Fibroblast of skin of abdomen (primary cell): ENCODE data around the gene FAM114A2. TPM values are rescaled to one million over a fixed set of nuclear protein-coding genes. Genes with fewer than 3 reads are reported as not detected.
"Not testable (repeated sequence)": the region's sequence is repeated elsewhere in the genome, so short reads cannot be mapped to it uniquely, and the experiment has no call there.

Experiments
- DNase-seq: peaks from one replicate; pipeline ENCODE4 v3.0.0-alpha.2; 2013
- polyA plus RNA-seq, 2 experiments: library from polyadenylated mRNA; unstranded; fragments of 120-200 nt; gene quantifications; one replicate each; pipeline ENCODE4 v1.2.1, GENCODE V29; 2013; ENCODE audit not compliant: insufficient read length in 2 of 2

The FAM114A2 gene
- polyA plus RNA-seq (2013, experiment 1 of 2; ENCODE audit: insufficient read length): 25.2 TPM
- 23.0 TPM for polyA plus RNA-seq (2013, experiment 2 of 2; ENCODE audit: insufficient read length)

DNA sequence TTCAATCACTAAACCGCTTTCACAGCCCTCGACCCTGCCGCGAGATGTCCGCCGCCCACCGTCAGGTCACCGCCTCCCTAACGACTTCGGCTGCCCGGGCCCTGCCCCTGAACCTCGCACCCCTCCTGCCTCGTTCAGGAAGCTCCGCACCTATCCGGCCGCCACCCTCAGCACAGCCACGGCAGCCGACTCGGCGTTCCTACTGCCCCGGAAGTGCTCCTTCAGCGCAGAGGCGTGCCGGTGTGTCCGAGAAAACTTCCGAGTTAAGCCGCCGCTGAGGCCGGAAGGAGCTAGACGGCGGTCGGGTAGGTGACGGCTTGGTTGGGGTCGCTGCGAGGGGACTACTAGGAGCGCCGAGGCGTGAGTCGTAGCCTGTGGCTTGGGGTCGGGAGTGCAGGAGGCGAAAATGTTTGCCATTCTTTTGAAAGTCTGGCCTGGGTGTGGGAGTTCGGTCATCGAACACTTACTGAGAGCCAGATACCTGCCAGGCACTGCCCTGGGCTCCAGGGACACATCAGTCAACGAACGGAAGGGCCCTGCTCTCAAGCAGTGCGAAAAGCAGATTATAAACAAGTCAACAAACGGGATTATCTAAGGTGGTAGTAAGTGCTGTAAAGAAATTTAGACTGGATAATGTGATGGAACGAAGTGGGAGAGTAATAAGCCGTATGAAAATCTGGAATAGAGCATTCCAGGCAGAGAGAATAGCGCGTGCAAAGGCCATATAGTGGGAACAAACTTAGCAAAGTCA lies at the start of gene FAM114A2, which contains the start of gene MFAP3:
Gene FAM114A2 (minus strand): TSS at position 204 of the 751 bp plus-strand sequence. CDS start 3,957 bp downstream, outside the sequence.
Gene MFAP3 (plus strand): TSS at position 261 of the 751 bp plus-strand sequence. CDS start 10,756 bp downstream, outside the sequence.
- DNase-seq: peak; percentile 83

DNA sequence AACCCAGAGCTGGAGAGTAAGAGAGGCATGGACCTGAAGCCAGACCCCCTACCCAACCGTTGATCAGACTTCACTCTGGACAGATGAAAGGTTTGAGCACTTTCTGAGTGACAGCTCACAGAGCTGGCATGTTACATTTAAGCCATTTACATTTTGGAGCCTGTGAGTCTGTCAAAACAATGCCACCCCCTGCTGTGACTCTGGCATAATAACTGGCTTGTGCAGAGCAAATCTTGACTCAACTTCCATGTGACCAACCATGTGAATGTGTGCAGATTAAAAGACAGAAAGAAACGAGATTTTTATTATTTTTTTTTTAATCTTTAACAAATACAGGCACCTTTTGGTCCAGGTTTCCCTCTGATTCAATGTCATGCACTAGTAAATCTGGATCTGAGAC lies 48.5 kb upstream of the FAM114A2 start:
- peak; percentile 17 for DNase-seq

DNA sequence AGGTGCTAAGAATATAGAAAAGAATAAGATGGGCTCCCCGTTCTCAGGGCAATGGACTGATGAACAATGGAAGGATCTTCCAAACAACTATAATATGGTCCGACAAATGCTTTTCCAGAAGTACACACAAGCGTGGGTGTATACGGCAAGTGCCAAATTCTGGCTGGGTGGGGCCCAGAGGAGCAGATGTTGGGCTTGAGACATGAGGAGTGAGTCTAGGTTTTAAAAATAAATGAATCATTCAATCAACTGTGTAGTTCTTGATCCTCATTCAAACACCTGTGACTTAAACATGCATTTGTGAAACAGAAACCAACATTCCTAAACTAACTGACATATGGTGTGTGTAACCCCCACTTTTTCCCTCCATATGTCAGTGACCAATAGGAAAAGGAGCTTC lies 47.9 kb upstream of the FAM114A2 start:
- DNase-seq: peak; percentile 11

DNA sequence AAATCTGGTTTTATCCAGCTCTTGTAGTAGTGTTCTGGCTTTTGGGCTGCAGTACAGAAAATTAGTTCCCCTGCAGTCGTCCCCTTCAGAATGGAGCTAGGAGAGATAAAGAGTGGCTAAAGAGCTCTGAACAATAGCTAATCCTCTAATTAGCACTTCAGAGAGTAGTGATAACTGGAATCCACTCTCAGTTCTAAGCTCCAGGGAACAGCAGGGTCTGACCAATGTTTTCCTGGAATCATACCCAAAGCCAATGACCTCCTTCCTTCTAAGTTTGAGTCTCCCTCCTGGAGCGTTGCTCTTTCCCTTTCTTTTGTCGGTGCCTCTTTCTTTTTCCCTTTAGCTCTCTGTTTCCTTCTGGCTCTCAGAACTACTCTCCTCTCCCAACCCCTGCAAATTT lies 47.4 kb upstream of the FAM114A2 start:
- no peak for DNase-seq

DNA sequence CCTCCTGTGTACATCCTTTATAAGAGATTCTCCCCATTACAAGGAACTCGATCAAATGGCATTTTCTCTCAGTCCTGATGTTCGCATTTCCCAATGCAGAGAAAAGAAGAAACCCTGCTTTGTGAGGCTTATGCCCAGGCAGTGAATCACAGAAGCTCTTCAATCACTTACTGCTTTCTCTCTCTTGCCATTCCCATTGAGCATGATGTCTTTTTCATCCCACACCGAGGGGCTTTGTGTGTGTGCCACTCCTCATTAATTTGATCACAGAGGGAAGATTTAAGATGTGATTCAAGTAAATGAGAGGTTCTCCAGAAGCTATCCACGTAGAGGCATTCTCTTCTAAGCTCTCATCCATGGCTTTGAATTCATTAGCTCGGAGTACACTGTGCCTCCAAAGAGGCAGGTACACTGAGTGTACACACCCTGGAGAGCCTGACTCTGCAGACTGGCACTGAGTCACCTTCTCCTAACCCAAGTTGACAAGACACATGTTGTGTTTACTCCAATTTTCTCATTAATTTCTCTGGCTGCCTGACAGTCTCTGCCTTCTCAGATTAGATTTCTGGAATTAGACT lies 45.4 kb upstream of the FAM114A2 start:
- DNase-seq: no peak

DNA sequence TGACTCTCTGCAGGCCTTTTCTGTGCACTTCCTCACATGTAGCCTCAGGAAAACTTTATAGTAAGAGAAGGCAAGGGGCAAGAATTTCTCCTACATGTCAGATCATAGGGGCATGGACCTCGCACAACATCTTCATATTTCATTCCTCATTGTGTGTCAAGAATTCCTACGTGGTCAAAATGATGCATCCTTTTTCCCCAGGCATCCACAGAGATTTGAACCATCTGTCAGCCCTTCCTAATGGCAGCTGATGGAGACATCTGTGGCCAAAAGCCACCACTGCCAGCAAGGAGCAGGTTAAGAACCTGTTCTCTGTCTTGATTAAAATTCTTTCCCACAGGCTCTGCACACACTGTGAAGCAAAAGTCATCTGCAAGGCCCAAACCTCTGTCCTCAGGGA lies 42.5 kb upstream of the FAM114A2 start:
- DNase-seq: no peak

DNA sequence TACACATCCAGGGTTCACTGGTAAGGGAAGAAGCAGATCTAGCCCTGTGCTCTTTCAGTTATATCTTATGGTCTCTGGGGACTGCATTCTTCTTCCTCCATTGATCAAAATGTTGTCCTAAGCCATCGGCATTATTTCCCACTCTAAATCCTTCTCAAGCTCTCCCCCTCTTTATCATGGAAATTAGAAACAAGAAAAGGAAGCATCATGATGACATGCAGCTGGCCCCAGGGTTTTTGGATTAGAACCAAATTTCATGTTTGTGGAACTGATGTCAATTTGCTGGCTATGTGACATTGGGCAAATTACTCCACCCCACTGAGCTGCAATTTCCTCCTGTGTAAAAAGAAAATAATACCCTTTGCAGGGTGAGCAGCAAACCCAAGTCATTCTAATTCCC lies 39.6 kb upstream of the FAM114A2 start:
- DNase-seq: no peak

DNA sequence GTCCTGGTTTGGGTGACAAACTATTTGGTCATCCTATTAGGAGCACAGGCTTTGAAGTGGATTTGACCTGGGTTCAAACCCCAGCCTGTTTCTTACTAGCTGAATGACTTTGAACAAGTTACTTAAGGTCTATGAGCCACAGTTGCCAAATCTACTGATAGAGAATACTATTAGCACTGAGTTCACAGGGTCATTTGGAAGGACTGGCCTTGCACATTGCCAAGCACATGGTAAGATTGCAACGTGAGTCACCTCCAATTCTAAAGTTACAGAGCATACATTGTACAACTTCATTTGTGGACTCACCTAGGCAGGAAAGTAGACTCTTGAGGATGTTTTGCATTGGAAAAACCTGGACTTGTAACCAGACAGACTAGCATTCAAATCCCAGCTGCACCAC lies 39.0 kb upstream of the FAM114A2 start:
- peak; percentile 6 for DNase-seq

DNA sequence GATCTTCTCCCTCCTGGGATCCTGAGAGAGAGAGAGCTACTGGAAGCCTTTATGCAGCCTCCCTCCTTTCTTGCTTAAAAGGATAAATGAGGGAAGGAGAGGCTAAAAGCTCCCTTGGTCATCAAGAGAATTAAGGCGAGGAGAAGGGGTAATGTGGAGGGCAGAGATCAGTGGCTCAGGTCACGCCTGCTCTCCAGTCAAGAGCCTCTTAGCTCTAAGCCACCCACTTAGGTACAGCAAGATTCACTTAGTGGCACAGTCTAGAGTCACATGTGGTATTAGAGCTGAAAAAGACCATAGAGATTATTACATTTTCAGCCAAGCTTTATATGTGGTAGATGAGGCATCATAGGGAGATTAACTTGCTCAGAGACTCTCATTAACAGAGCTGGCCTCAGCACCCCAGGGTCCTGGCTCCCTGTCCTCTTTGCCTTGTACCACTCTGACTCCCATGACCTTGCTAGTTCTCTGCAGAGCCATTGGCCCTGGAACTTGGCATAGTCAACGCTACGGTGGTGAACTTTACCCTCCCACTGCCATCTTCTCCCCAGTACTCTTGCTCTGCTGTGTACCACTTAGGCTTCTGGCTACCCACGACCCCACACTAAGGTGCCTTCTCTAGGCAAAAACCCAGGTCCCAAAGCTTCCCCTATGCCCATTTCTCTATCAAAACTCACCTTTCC lies 37.7 kb upstream of the FAM114A2 start:
- DNase-seq: no peak

DNA sequence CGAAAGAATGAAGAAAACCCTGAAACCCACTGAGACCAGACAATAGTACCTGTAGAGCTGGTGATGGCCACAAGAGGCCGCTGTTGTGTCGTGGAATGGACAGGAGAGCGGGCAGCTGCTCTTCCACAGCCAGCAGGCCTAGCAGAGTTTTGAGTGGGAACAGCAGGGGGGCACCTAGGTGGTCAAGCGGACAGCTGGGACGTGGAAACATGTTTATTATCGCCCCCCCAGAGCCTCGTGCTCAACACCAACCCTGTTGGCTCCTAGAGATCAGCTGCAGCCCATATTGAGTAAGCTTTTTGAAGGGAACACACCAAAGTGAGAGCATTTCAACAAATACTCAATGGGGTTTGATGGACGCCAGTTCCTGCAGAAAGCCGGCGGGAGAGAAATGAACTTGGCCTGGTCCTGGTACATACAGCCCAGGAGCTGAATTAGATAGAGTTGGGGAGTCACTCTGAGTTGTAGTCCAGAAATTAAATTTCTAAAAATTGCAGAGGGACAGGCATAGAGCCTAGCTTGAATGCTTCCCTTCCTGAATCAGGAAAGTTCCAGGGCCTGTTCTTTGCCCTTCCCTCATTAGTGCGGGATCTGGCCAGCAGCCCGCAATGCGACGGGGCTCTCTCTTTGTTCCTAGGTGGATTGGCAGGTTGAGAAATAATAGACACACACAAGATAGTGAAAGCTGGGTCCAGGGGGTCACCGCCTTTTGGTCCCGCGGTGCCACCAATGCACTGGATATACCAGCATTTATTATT lies 33.9 kb upstream of the FAM114A2 start:
- DNase-seq: peak; percentile 67

DNA sequence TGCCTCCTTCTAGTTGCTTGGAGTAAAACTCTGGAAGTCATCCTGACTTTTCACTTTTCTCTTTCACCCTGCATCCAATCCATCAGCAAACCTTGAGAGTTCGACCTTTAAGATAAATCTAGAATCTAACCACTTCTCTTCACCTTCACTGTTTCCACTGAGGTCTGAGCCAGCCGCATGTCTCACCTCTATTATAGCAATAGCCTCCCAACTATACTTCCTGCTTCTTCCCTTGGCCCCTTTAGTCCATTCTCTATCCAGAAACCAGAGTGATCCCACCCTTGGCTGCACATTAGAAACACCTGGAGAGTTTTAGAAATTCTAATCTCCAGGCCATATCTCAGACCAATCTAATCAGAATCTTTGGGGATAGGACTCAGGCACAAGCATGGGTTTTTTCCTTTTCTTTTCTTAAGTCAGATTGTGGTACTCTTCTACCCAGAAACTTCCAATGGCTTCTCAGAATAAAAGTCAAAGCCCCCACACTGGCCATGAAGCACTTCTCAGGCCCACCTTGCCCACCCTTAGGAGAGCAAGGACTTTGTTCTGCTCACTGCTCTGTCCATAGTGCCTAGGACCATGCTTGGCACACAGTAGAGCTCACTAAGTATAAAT lies 33.2 kb upstream of the FAM114A2 start:
- no peak for DNase-seq

DNA sequence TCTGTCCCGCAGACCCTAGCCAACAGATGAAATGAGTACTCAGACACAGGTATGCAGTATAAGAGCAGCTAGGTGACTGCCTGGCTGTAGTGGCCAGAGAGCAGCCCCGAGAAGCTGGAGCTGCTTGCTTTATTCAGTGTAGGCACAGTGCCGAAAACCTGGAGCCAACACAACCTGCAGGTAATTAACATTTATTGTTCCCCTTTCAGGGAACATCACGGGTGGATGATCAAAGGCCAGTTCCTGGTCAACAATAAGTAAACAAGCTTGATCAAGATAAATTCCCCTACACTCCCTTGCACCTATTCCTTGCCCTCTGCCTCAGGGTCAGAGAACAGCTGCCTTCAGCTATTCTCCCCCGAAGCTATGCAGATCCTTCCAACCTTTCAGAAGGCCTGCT lies 31.1 kb upstream of the FAM114A2 start:
- not testable (repeated sequence) for DNase-seq

DNA sequence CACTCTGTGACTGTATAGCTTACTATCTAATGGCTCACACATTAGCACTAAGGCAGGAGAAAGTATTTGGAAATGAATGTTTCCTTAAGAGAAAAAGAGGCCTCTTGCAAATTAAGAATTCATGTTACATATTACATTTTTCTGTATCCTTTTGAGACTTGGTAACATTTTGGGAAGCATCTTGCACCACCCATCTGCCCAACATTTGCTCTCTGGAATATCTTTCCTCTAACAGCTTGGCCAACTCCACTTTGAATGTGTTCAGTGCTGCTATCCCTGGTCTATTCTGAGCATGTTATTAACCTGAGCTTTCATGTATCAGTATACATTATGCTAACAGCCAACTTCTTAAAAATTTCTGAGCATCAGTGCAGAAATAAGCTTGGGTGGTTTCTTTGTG lies 27.3 kb upstream of the FAM114A2 start:
- DNase-seq: no peak

DNA sequence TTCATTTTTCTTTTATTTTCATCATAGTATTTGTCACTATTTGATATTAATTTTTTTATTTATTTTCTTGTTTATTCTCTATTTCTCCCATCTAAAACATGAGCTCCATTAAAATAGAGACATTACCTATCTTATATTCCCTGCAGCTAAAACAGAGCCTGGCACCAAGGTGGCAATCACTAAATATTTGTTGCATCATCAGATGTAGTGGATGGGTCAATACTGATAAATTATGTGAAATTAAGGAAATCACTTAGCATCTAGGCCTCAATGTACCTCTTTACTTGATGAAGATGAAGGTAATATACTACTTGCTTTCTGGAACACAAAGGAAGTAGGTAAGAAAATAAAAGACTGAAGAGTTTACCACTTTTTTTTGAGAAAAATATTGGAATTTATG lies 24.7 kb upstream of the FAM114A2 start:
- DNase-seq: no peak

DNA sequence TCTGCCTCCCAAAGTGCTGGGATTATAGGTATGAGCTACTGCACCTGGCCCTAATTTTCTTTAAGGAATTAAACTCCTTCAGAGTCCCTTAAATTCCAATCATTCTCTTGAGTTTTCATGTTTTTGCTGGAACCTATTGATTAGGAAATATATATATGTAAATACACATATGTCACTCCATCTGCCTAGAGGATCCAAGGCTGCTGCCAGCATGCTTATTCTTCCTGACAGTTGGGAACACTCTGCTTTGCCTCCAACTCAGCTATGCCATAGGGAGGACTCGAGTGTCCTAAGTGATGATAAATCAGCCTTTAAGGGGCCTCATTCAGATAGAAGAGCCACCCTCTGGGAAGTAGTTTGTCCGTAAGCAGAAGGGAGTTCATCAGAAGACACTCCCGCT lies 21.9 kb upstream of the FAM114A2 start:
- no peak for DNase-seq

DNA sequence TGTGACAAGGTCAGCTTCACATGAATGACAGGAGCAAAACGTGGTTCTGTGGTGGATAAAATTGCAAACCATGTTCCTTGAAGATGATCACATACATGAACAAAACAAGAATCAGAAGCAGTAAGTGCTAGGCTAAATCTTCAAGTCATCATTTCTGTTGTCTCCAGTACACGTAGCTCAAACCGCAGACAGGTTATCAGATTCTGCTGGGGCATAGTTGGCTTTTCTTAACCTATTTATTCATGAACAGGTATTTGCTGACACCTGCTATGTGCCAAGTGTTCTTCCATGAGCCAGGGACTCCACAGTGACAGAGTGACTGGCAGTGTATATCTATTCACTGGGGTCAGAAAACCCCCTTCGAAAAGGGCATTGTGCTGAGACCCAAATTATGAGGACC lies 20.9 kb upstream of the FAM114A2 start:
- no peak for DNase-seq

DNA sequence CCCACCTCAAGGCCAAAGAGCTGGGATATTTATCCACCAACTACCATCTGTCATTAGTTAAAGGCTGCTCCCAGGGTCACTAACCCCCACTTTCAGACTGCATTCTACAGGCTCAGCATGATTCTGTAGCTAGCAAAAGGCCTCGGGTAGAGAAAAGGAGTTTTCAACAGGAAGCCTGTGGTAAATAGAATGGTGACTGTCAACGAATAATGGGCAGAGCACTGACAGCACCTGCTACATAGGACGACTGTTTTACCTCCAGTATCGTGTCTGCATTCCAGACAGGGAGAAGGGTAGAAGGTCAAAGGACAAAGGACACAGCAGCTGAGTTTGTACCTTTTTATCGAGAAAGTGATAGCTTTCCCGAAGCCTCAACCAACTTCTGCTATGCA lies 20.3 kb upstream of the FAM114A2 start:
- no peak for DNase-seq

DNA sequence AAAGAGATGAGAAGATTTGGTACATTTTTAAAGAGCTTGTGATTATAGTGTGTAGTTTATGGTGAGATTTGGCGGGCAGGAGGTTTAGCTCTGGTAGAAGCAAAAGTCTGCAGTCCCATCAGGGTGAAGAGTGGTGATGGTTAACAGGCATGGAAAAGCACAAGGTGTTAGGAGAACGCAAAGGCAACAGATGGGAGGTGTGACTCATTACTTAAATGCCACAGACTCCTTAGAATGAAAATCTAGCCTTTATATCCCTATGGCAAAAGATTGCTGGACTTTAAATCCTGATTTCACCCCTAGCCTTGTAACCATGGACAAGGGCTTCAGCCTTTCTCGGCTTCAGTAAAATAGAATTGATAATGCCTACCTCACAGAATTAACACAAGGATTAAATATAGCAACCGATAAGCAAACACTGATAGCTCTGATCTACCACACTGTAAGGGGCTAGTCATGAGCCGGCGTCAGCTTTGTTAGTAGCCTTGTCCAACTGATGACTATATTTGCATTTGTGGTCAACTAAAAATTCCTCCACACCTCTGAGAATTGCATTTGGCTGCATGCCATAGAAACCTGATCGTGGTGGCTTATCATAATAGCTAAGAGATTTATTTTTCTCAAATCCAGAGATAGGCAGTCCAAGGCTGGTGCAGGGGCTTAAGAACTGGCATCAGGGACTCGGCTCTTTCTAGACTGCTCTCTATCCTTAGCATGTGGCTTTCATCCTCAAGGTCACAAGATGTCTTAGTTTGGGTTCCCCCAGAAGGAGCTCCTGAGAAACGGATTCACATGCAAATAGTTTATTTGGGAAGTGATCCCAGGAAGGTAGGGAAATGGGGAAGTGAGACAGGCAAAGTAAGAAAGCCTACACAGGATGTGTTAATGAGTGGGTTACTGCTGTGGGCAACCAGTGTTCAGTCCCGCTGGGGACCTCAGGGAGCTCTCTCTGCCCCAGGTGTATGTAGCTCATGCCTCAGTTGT lies 19.6 kb upstream of the FAM114A2 start:
- DNase-seq: peak; percentile 14

DNA sequence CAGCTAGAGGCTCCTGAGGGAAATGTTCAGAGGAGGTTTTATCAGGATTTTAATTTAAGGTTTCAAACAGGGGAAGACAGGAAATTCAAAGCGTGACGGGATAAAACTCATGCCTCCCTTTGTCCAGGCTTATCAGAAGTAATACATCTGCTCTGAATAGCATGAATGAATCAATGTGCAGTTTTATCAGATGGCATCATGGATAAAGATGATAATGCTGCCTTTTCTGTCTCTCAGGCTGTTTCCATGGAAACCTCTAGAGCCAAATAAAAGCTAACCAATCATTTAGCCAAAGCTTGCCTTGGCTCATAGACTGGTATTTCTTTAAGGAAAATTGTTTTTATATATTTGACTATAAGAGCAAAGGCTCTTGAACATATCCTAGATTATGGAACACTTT lies 16.5 kb upstream of the FAM114A2 start:
- DNase-seq: no peak

DNA sequence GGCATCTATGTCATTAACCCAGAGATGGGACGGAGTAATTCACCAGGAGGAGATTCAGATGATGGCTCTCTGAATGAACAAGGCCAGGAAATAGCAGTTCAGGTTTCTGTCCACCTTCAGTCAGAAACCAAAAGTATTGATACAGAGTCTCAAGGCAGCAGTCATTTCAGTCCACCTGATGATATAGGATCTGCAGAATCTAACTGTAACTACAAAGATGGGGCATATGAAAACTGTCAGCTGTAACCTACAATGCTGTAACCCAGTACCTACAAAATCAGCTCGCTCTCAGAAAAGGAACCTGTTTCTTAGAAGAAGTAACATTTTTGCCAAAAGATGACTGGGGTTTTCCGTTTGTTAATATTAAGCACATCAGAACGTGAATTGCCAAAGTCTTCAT lies 14.8 kb upstream of the FAM114A2 start:
- no peak for DNase-seq

DNA sequence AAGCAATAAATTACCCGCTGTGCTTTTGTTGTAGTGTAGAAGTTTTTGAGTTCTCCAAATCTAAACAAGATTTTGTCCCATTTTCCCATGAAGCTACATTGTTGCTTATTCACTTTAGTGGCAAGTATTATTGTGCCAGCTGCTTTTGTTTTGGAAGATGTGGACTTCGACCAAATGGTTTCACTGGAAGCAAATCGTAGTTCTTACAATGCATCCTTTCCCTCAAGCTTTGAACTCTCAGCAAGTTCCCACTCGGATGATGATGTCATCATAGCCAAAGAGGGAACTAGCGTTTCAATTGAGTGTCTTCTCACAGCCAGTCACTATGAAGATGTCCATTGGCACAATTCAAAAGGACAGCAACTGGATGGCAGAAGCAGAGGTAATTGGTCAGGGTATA lies 10.9 kb upstream of the FAM114A2 start:
- no peak for DNase-seq
